IPS-NIHi11 (cell line): ENCODE measurements around the gene CREB5.
"Not testable (repeated sequence)": the region's sequence is repeated elsewhere in the genome, so short reads cannot be mapped to it uniquely, and the experiment has no call there.

Source experiments
- DNase-seq: peaks from one replicate; pipeline ENCODE4 v3.0.0; 2012; ENCODE audit warnings: mixed read lengths, low spot score

Gene CREB5

DNA sequence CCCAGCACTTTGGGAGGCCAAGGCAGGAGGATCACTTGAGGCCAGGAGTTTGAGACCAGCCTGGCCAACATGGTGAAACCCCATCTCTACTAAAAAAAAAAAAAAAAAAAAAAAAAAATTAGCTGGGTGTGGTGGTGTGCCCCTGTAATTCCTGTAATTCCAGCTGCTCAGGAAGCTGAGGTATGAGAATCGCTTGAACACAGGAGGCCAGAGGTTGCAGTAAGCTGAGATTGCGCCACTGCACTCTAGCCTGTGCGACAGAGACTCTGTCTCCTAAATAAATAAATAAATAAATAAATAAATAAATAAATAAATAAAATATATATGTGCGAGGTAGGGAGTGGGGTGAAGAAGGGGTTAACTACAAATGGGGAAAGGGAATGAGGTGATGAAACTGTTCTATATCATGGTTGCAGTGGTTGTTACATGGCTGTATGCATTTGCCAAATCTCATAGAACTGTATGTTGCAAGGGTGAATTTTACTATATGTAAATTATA is 199.1 kb downstream of the CREB5 start:
- not testable (repeated sequence) for DNase-seq

DNA sequence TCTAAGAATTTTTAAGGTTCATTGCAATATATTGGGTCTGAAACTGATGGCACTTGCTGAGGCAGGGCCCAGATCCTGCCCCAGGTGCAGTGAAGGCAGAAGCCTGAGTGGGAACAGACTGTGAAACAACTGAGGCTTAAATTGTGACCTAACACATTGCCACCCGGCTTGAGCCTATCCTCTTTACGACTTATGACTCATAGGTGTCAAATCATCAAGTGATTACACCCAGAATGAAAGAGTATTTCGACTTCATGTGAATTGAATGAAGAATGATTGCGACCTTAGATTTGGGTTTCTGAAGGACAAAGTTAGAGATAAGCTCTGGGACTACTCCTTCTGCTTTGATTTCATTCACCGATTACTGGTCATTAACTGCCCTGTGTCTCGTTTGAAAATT is 200.9 kb downstream of the CREB5 start:
- no peak for DNase-seq

DNA sequence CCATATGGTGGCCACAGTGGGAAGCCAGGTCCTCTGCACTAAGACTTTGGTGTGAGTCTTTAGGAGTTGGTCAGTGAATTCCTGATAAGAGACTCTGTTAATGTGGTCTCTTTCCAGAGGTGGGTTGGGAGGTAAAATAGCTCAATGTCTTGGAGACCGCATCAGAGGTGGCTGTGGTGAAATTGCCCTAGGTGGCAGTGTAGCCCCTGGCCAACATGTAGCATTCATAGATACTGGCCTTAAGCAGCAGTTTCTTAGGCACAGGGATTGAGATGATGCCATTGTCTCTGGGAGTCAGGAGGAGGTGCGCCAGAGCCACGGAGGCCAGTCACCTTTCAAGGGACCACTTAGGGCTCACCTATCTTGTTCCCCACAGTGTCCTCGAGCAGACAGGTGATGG is 202.8 kb downstream of the CREB5 start:
- DNase-seq: peak; percentile 45

DNA sequence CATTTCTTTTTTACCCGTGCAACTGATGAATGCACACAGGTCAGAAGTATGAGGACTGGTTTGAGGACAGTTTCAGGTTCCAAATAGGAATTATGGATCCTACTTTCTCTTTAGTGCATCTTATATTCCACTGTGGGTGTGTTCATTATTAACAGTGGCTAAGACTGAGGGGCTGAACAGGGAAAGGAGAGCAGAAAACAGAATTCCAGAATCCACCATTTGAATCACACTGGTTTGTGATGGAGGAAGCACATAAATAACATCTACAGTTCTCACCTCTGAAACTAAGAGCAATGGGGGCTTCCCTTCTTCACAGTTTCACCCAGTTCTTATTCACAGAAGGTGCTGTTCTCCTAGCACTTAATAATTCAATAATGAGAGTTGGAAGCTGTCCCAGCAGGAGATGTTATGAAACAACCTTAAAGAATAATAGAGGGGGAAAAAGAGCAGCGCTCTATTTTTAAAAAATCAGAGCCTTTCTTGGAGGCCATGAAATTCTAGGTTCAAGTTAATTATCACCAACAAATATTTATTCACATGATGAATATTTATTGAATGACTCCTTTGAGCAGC is 205.1 kb downstream of the CREB5 start:
- no peak for DNase-seq

DNA sequence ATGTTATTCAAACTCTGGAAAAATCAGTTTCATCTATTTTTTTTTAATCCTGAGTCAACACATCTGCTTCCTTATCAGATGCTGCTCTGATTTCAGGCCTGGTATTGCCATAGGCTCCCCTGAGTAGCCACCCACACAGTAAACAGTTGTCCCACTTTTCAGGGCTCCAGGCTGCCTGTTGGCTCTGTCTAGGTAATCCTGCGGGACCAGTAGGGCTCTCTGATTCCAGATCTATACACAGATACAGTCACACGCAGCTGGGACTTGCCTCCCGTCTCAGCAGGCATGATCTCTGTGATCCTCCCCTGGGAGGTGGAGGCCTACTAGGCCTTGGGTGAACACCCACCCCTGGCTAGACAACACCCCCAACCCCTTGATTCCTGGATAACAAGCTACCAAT is 206.1 kb downstream of the CREB5 start:
- DNase-seq: no peak

DNA sequence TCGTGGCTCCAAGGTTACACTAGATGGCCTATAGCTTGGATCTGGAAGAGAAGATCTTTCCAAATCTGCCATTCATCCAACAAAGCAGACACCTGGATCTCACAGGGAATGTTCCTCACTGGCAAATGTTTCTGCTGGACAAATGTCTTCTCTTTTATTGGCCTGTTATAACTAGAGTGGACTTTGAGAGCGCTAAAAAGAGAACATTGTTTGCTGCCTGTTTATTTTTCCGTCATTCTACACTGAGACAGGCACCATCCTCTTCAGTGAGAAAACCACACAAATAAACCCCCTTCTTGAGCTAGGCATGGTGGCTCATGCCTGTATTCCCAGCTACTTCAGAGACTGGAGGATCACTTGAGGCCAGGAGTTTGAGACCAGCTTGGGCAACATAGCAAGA is 206.9 kb downstream of the CREB5 start:
- no peak for DNase-seq

DNA sequence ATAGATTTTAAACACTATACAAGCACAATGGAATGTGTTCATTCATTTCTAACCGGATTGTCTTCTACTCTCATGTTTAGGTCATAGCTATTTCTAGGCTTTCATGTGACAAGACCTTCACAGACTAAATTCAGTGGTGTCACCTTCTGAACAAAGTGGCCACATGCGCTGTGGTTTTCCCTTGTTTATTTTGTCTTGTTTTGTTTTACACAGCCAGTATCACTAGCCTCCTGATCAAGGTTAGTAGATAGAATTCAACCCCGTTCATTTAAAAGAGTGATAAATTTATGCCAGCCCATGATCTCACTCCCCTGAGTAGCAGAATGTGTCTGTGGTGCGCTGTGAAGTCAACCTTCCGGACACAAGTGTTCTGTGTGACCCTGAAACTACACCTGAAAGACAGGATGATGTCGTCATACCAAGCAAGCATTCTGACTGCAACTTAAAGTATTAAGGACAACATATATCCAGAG is 209.1 kb downstream of the CREB5 start:
- DNase-seq: no peak

DNA sequence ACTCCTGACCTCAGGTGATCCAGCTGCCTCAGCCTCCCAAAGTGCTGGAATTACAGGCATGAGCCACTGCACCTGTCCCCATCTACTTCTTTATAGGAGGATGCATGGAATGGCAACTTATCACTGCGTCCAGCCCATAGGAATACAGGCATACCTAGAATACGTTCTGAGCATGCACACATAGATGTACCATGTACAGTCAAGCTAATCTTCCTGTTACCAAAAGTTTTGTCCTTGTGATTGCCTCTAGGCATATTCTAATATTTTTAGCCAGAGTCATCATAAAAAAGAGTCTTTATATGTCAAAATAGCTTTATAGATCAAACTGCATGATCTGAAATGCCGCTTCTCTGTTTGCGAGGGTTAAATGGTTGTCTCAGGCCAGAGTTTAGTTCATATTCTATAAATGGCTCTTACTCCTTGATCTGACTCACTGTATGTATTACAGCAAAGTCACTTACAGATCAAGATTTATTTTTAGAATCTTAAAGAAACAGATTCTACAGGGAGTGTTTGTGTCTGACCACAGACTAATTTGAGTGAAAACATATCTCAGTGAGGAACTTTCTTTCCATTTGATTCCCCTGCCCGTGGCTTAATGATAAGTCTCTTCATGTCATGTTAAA is 210.9 kb downstream of the CREB5 start:
- no peak for DNase-seq

DNA sequence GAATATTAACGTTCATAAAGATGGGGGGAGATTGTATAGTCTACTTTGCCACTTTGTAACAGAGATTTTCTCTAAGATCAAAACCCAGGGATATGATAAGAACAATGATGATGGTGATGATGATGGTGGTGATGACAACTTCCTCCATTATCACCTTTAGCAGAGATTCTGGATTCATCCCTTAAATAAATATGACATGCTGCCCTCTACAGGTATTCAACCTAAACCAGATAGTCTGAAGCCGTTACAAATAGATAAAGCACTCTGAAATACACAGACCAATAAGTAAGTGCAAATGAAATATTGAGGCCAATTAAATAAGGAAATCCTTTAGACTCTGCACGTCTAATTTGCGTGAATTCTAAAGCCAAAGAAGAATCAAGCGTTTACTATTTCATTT is 211.5 kb downstream of the CREB5 start:
- DNase-seq: no peak

DNA sequence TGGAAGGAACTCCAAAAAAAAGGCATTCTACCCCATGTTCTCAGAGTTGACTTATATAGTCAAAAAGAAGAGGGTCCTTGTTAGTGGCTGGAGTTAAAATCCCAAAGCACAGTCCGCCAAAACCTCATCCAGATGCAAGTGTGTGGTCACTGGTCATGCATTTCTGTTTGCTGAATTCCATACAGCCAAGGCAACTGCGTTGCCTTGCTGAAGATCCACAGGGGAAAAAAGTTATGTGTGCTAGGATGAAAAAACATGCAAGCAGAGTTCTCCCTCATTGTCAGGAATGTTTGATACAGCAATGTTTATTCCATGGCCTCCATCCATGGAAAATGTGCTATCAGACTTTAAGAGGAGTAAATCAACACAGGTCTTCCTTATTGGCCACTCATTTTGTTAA is 213.1 kb downstream of the CREB5 start:
- DNase-seq: no peak

DNA sequence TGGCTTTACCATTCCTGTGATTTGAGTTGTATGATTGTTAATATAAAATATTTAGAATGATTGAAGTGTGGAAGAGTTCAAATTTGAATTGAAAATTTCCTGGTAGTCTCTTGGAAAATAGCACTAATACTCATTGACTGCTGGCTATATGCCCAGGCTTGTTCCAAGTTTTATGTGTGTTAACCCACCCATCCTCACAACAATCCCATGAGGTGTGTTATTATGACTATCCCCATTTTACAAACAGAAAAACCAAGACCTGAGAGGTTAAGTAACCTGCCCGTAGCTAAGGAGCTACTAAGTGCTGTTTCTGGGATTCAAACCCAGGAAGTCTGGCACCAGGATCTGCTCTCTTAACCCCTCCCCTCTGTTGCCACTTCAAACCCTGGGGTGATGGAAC is 213.9 kb downstream of the CREB5 start:
- DNase-seq: no peak

DNA sequence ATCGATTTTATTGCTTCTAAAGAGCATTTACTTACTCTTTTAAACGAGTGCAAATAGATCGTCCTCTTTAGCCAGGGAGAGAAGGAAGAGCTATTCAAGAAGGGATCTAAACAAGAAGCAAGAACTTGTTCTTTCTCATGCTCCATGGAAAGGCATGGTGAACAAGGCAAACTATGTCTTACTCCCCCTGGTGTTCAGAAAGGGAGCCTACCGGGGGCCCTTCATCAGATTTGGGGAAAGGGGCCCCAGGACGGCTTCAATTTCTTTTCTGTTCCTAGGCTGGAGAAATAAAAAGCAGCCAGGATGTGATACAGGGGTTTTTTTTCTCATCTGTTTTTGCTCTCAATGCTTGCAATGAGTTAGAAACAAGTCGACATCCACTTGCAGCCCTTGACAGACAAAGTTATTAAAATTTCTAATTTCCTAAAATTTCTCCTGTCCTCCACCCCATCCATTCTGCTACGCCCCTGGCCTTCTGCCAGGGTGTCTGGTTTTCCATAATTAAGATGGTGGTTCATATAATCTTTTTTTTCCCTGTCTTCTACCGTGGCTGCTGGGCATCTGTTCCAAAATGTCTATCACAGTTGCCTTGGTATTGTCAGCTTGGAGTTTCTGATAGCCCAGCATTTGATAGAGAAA is 214.4 kb downstream of the CREB5 start:
- DNase-seq: peak; percentile 67

DNA sequence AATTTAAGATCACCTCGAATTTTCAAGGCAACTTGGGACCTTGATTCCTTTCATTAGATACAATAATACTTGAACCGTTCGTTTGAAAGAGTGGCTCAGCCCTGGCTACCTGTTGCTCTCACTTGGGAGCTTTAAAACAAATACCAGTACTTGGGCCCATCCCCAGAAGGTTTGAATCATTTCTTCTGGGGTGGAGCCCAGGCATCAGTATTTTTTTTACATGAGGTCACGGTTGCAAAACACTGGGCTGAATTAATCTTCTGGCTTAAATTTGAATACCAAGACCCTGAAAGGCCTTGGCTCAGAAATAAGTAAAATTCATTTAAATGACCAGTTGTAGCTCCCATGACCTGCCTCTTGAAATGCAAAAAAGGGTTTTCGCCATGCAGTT is 214.9 kb downstream of the CREB5 start:
- DNase-seq: no peak

DNA sequence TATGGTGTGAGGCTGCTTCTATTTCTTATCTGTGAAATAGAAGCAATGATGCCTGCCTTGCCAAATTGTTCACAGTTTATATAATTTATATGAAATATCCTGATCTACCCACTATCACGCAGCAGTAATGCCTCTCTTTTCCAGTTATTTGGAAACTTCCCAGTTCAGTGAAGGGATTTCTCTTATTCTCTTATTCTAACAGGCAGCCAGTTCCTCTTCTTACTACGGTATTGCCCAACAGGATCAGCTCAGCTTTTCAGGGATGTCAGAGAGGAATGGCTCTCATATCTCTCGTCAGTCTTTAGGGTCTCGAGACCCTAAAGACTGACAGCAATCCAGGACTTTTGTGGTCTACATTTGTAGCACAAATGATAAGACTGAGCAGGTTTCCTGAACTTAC is 215.6 kb downstream of the CREB5 start:
- no peak for DNase-seq

DNA sequence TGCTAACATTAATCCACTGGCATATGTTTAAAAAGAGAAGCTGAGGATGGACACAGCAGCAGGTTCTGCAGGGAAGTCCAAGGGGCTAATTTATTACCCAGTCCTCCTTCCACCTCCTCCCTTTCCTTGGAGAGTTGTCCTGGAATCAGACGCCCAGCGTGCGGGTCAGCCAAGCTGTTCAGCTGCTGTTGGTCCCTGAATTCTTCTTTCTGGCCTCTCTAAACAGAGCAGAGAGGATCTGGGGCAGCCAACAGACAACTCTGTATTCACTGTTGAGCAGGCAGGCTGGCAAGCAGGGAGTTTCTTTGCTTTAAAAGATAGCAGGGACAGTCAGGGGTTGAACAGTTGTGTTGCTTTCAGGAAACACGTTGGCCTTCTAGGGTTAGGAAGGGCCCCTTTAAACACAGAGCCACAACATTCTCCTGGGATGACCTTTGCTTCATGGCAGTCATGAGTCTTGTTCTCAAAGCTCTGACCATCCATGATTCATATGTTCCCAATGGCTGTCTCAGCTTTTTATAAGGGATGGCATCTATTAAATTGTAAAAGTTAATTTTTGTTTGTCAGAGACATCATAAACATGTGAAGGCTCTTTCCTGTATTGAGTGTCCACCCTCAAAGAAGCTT is 217.0 kb downstream of the CREB5 start:
- DNase-seq: no peak

DNA sequence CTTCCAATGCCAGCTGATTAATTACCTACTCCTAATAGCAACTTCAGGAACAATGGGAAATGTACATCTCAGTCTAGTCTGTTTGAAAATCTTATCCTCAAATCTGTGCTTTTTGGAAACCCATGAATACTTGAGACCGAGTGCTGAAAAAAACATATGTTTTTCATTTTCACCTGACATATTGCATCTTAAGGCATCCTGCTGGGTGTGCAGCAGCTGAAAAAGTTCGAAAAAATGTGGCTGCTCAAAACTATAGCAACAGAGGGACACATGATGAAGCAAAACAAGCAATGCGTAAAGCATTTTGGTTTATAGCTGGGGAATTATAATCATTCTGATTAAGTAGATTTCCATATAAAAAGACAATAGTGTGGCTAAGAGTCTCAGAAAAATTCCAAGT is 218.0 kb downstream of the CREB5 start:
- no peak for DNase-seq

DNA sequence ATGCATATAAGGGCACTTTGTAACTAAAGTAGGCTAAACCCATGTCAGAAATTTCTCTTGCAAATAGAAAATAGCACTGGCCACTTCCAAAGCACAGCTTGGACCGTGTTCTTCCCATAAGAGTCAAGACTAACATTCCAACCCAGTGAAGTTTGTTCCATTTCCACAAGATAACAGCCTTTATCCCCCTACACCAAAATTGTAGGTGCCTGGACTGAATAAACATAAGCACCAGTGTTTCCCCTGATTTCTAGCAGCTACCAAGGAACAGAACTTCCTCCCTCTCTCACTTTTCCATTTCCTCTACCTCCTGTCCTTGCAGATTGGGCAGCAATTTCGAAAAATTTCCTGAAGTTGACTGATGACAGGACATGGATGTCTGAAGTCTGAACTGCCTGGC is 219.7 kb downstream of the CREB5 start:
- DNase-seq: no peak

DNA sequence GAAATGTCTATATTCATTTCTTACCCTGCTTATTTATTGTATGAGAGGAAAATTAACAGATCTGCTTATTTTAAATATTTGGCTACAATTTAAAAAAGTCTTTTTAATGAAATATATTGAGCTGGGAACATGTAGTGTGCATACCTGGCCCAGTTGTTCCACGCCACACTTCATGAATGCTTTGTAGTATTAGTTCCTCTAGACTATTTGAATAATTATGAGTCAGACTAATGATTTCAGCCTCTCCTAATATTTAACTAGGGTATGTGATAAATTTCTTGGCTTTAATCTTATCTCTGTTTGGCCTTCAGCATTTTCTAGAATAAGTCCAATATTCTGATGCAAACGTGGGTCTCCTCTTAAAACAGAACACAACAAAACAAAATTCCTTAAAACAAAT is 226.6 kb downstream of the CREB5 start:
- DNase-seq: no peak

DNA sequence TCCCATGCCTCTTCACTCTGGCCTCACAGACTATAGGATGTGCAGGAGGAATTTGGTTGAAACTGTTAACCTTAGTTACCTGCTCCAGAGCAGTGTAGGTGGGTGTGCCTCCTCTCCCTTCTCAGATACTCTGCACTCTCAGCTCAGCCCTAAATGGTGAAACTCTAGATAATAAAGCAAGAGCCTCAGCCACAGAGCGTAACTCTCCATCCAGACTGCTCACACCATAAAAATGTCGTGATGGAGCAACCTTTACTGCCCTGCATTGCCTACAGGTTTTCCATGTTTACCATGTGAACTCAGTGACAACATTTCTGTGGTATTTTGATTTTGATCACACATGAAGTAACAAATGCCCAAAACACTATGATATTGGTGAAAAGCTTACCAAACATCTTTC is 227.7 kb downstream of the CREB5 start:
- no peak for DNase-seq

DNA sequence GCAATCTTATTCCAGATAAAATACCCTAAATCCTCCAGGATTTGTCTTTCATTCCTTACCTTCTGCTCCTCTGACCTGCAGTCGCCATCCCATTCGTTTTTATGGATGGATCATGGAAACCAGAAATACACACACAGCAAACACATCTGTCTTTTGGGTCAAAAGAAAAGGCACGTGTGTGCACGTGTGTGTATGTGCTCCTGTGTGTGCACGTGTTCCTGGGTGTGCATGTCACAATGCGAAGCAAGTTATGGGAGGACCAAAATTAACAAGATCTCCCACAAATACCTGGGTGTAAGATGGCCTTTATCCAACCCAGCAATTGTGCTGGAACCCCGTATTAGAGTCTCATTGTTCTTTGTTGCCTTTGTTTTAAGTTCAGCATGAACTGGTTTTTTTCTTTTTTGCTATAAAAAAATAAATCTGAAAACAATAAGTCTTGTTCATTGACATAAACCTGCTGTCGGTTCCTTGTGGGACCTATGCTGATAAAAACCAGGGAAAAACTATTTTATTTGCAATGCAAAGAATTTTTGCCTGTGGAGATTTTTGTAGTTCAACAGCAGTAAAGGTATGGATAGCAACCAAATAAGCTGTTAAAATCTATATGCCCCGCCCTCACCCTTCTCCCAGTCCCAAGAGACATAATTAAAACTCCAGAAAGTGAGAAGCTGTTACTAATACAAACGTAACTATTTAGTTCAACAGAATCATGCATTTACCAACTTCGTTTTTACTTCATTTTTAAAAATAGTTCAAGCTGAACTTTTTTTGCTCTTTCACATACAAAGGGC is 229.6 kb downstream of the CREB5 start:
- DNase-seq: no peak

DNA sequence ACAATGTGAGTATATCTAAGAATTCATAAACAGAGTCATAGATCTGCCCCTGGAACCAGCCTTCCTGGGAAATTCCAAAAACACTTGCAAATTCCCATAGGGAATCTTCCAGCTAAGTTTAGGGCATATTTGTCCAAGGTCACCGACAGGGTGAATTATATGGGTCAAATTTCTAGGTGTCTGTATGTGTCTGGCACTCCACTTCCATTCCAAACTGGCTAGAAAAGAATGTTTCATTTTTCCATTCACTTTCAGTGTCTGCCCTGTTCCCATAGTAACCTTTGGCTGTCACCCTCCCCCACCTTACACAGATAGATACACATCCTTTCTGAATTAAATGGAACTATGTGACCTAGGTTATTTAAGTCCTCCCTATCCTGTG is 230.9 kb downstream of the CREB5 start:
- DNase-seq: no peak

DNA sequence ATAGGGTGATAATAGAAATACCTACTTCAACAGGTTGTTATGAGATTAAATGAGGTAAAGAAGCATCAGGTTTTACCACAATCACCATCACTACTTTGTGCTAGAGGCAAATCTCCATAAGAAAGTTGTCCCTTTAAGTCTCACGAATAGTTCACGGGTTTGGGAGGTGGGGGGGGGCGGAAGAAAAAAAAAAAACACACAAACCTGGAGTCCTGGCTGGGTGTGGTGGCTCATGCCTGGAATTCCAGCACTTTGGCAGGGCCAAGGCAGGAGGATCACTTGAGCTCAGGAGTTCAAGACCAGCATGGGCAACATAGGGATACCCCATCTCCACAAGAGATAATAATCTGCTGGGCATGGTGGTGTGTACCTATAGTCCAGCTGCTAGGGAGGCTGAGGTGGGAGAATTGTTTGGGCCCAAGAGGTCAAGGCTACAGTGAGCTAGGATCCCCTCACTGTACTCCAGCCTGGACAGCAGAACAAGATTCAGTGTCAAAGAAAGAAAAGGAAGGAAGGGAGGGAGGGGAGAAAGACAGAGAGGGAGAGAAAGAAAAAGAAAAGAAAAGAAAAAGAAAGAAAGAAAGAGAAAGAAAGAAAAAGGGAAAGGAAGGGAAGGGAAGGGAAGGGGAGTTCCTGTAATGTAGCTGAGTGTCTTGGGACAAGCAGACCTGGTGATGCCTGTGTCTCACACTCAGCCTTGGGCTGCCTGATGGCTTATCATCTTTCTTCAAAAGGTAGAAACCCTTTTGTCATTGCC is 231.4 kb downstream of the CREB5 start:
- DNase-seq: no peak
